ENCODE data around the gene TMEM38B.

DNA sequence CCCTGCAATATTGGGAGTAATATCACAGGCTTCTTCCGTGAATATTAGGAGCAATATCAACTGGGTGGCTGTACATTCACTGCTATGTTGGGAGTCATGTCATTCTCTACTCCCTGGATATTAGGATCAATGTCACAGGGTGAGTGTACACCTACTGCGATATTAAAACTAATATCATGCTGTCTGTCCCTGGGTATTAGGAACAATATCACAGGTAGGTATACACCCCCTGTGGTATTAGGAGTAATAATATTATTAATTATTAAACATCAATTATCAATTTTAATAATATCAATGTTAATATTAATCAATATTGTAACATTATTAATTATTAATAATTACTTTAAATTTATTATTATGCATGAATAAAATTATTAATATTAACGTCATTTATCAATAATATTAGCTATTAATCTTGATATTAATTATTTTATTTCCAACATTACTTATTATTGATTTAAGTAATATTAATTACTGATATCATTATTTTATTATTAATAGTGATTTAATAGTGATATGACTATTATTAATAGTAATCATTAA, 121.9 kb downstream of the TMEM38B start:
- TF ChIP-seq, protein P1, sequence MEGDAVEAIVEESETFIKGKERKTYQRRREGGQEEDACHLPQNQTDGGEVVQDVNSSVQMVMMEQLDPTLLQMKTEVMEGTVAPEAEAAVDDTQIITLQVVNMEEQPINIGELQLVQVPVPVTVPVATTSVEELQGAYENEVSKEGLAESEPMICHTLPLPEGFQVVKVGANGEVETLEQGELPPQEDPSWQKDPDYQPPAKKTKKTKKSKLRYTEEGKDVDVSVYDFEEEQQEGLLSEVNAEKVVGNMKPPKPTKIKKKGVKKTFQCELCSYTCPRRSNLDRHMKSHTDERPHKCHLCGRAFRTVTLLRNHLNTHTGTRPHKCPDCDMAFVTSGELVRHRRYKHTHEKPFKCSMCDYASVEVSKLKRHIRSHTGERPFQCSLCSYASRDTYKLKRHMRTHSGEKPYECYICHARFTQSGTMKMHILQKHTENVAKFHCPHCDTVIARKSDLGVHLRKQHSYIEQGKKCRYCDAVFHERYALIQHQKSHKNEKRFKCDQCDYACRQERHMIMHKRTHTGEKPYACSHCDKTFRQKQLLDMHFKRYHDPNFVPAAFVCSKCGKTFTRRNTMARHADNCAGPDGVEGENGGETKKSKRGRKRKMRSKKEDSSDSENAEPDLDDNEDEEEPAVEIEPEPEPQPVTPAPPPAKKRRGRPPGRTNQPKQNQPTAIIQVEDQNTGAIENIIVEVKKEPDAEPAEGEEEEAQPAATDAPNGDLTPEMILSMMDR (IDR thresholded peaks at IDR 0.05), result no peak
- no peak for TF ChIP-seq TCF7L2 (IDR thresholded peaks at IDR 0.05; ENCODE audit: low read depth, low read length)
- TF ChIP-seq, protein P2, sequence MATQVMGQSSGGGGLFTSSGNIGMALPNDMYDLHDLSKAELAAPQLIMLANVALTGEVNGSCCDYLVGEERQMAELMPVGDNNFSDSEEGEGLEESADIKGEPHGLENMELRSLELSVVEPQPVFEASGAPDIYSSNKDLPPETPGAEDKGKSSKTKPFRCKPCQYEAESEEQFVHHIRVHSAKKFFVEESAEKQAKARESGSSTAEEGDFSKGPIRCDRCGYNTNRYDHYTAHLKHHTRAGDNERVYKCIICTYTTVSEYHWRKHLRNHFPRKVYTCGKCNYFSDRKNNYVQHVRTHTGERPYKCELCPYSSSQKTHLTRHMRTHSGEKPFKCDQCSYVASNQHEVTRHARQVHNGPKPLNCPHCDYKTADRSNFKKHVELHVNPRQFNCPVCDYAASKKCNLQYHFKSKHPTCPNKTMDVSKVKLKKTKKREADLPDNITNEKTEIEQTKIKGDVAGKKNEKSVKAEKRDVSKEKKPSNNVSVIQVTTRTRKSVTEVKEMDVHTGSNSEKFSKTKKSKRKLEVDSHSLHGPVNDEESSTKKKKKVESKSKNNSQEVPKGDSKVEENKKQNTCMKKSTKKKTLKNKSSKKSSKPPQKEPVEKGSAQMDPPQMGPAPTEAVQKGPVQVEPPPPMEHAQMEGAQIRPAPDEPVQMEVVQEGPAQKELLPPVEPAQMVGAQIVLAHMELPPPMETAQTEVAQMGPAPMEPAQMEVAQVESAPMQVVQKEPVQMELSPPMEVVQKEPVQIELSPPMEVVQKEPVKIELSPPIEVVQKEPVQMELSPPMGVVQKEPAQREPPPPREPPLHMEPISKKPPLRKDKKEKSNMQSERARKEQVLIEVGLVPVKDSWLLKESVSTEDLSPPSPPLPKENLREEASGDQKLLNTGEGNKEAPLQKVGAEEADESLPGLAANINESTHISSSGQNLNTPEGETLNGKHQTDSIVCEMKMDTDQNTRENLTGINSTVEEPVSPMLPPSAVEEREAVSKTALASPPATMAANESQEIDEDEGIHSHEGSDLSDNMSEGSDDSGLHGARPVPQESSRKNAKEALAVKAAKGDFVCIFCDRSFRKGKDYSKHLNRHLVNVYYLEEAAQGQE (IDR thresholded peaks at IDR 0.05; ENCODE audit: insufficient read depth in 1 of 2, low read depth in 2 of 2, low read length in 1 of 2), result no peak

All from Panc1 (cell line).